PC-9 (cell line): ENCODE results near the gene LRP1.

Source experiments
- CTCF ChIP-seq: fragments of 200-600 bp; sonication (generic); conservative IDR thresholded peaks from 2 replicates; pipeline ENCODE4 v1.6.1; 2017; ENCODE audit warnings: mixed run types, antibody characterized with exemption, mild to moderate bottlenecking, moderate library complexity
- EZH2 ChIP-seq: fragments of 200-600 bp; sonication (generic); IDR thresholded peaks from 2 replicates; pipeline ENCODE4 v1.8.0; 2017; ENCODE audit warnings: antibody characterized with exemption, low read depth

GRCh38 chr12:57219993-57220754 is 91.9 kb downstream of the LRP1 start:
- TF ChIP-seq CTCF (no peak), EZH2 (no peak)
